HCT116 (cell line): ENCODE measurements around the gene STK4.

Source experiments
- EGR1 ChIP-seq: IDR thresholded peaks from 2 replicates; pipeline ENCODE4 v1.6.1; 2012; ENCODE audit warnings: low read depth
- EZH2 ChIP-seq: fragments of 200-600 bp; sonication (generic); IDR thresholded peaks from 2 replicates; pipeline ENCODE4 v1.6.1; 2017; ENCODE audit warnings: antibody characterized with exemption, mixed run types
- EZH2phosphoT487 ChIP-seq: fragments of 200-600 bp; IDR thresholded peaks from 2 replicates; pipeline ENCODE4 v1.6.1; 2018; ENCODE audit warnings: antibody characterized with exemption, borderline replicate concordance
- POLR2A ChIP-seq: IDR thresholded peaks from 2 replicates; pipeline ENCODE4 v1.7.0; 2011; ENCODE audit warnings: borderline replicate concordance; ENCODE audit not compliant: insufficient read depth, insufficient read length; ENCODE audit errors: extremely low read depth
- POLR2AphosphoS5 ChIP-seq: IDR thresholded peaks from 2 replicates; pipeline ENCODE4 v1.6.1; 2011; ENCODE audit warnings: mild to moderate bottlenecking, low read depth, low read length, moderate library complexity
- RAD21 ChIP-seq: IDR thresholded peaks from 2 replicates; pipeline ENCODE4 v1.6.1; 2012; ENCODE audit warnings: low read depth, mild to moderate bottlenecking
- SIN3A ChIP-seq: IDR thresholded peaks from 2 replicates; pipeline ENCODE4 v1.6.1; 2012; ENCODE audit warnings: low read depth
- SP1 ChIP-seq: IDR thresholded peaks from 2 replicates; pipeline ENCODE4 v1.6.1; 2012; ENCODE audit warnings: low read depth
- SRF ChIP-seq: IDR thresholded peaks from 2 replicates; pipeline ENCODE4 v1.6.1; 2012; ENCODE audit warnings: low read depth
- ZNF274 ChIP-seq: fragments of 200-500 bp; sonication (Bioruptor generic); IDR thresholded peaks from 2 replicates; pipeline ENCODE4 v1.6.1; 2014; ENCODE audit warnings: mild to moderate bottlenecking, low read depth, low read length, inconsistent platforms
- TF ChIP-seq, protein P1 (sequence below): IDR thresholded peaks from 2 replicates; pipeline ENCODE4 v1.6.1; 2012; ENCODE audit warnings: low read depth
- TF ChIP-seq, protein P2 (sequence below): IDR thresholded peaks from 2 replicates; pipeline ENCODE4 v1.6.1; 2012
- TF ChIP-seq, protein P3 (sequence below), 3 experiments: fragments of 200-600 bp in 1 of 3; sonication (generic) in 1 of 3; IDR thresholded peaks in 2 of 3; conservative IDR thresholded peaks in 1 of 3; 2 replicates each; pipeline ENCODE4 v1.5.1; 2012 to 2017; ENCODE audit warnings: low read depth in 2 of 3, low read length in 2 of 3, antibody characterized with exemption in 1 of 3, borderline replicate concordance in 1 of 3, control low read depth in 1 of 3, mild to moderate bottlenecking in 1 of 3, mixed read lengths in 1 of 3, mixed run types in 1 of 3, moderate library complexity in 1 of 3; ENCODE audit not compliant: insufficient read depth in 1 of 3

DNA sequence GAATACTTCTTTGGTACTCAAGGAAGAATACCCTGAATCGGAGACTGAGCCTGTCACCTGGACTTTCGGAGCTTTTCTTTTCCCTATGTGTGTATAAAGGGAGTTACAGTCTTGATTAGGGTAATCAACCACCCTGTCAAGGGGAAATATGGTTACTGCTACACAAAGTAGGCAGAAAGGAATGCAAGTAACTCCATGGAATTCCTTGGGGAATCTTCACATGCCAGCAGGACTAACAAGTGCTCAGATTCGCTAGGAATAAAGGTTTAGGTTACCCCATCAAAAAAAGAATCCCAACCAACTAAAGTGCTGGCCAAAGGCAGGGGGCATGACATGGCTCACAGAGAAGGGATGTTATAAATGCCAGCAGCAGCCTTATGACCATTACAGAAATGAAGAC is 124.2 kb downstream of the STK4 start:
- TF ChIP-seq EZH2 (no peak), SIN3A (no peak), POLR2A (no peak), EZH2phosphoT487 (no peak), SRF (no peak), EGR1 (no peak), ZNF274 (no peak), SP1 (no peak), POLR2AphosphoS5 (no peak), RAD21 (no peak)
- TF ChIP-seq, protein P1, sequence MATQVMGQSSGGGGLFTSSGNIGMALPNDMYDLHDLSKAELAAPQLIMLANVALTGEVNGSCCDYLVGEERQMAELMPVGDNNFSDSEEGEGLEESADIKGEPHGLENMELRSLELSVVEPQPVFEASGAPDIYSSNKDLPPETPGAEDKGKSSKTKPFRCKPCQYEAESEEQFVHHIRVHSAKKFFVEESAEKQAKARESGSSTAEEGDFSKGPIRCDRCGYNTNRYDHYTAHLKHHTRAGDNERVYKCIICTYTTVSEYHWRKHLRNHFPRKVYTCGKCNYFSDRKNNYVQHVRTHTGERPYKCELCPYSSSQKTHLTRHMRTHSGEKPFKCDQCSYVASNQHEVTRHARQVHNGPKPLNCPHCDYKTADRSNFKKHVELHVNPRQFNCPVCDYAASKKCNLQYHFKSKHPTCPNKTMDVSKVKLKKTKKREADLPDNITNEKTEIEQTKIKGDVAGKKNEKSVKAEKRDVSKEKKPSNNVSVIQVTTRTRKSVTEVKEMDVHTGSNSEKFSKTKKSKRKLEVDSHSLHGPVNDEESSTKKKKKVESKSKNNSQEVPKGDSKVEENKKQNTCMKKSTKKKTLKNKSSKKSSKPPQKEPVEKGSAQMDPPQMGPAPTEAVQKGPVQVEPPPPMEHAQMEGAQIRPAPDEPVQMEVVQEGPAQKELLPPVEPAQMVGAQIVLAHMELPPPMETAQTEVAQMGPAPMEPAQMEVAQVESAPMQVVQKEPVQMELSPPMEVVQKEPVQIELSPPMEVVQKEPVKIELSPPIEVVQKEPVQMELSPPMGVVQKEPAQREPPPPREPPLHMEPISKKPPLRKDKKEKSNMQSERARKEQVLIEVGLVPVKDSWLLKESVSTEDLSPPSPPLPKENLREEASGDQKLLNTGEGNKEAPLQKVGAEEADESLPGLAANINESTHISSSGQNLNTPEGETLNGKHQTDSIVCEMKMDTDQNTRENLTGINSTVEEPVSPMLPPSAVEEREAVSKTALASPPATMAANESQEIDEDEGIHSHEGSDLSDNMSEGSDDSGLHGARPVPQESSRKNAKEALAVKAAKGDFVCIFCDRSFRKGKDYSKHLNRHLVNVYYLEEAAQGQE: no peak
- TF ChIP-seq, protein P2, sequence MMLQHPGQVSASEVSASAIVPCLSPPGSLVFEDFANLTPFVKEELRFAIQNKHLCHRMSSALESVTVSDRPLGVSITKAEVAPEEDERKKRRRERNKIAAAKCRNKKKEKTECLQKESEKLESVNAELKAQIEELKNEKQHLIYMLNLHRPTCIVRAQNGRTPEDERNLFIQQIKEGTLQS: no peak
- TF ChIP-seq, protein P3, sequence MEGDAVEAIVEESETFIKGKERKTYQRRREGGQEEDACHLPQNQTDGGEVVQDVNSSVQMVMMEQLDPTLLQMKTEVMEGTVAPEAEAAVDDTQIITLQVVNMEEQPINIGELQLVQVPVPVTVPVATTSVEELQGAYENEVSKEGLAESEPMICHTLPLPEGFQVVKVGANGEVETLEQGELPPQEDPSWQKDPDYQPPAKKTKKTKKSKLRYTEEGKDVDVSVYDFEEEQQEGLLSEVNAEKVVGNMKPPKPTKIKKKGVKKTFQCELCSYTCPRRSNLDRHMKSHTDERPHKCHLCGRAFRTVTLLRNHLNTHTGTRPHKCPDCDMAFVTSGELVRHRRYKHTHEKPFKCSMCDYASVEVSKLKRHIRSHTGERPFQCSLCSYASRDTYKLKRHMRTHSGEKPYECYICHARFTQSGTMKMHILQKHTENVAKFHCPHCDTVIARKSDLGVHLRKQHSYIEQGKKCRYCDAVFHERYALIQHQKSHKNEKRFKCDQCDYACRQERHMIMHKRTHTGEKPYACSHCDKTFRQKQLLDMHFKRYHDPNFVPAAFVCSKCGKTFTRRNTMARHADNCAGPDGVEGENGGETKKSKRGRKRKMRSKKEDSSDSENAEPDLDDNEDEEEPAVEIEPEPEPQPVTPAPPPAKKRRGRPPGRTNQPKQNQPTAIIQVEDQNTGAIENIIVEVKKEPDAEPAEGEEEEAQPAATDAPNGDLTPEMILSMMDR (IDR thresholded peaks at IDR 0.05 in 2 of 3, conservative IDR thresholded peaks at IDR 0.05 in 1 of 3; ENCODE audit: borderline replicate concordance in 1 of 3, insufficient read depth in 1 of 3, low read depth in 2 of 3, low read length in 2 of 3): no peak
